Muscle of leg (tissue), 16 donors: ENCODE data around the gene GNGT1. TPM values are rescaled to one million over a fixed set of nuclear protein-coding genes. Genes with fewer than 3 reads are reported as not detected.

Experiments used
- DNase-seq: peaks from one replicate; pipeline ENCODE4 v3.0.0; 2013
- H3K27ac ChIP-seq: one replicate; pipeline ENCODE4 v1.5.1; 2013; ENCODE audit warnings: mild to moderate bottlenecking, low read length, control low read depth
- H3K27me3 ChIP-seq: one replicate; pipeline ENCODE4 v1.6.1; 2013; ENCODE audit warnings: low read length; ENCODE audit not compliant: control insufficient read depth, insufficient read depth
- H3K36me3 ChIP-seq: one replicate; pipeline ENCODE4 v1.6.1; 2013; ENCODE audit warnings: low read length; ENCODE audit not compliant: control insufficient read depth, insufficient read depth
- H3K4me1 ChIP-seq: one replicate; pipeline ENCODE4 v1.6.1; 2013; ENCODE audit warnings: low read length; ENCODE audit not compliant: control insufficient read depth, insufficient read depth
- H3K4me3 ChIP-seq: one replicate; pipeline ENCODE4 v1.5.1; 2013; ENCODE audit warnings: low read length, control low read depth
- H3K9me3 ChIP-seq: replicated peaks from 2 replicates; pipeline ENCODE4 v1.6.1; 2013; ENCODE audit warnings: low read depth, low read length; ENCODE audit not compliant: control insufficient read depth
- WGBS: methylation state at CpG from one replicate; pipeline ENCODE4 v1.1.5; 2013; ENCODE audit warnings: missing lambda C conversion rate; ENCODE audit not compliant: insufficient coverage; 5-methylcytosine and 5-hydroxymethylcytosine counted together
- long read RNA-seq, 11 donors: transcript quantifications; one replicate each; lab custom pipeline, GENCODE V29; 2026
- polyA plus RNA-seq, 8 donors: library from polyadenylated mRNA; unstranded; fragments of 120-200 nt; gene quantifications; one replicate each; pipeline versions ENCODE4 v1.2.1 to v1.2.3, GENCODE V29; 2013; ENCODE audit warnings: inconsistent platforms in 1 of 8, low replicate concordance in 1 of 8; ENCODE audit not compliant: insufficient read length in 8 of 8, insufficient read depth in 1 of 8
- total RNA-seq: library from RNA; stranded (reverse); fragments of 120-200 nt; gene quantifications from one replicate; pipeline ENCODE4 v1.2.4, GENCODE V29; 2013

Gene GNGT1
- not detected for total RNA-seq
- polyA plus RNA-seq, result not detected
- long read RNA-seq, donor 1, result 0 reads
- long read RNA-seq, donor 2, result 0 reads
- long read RNA-seq, donor 3, result 0 reads
- long read RNA-seq, donor 4, result 0 reads
- long read RNA-seq, donor 5, result 0 reads
- long read RNA-seq, donor 6, result 0 reads
- long read RNA-seq, donor 7, result 0 reads
- long read RNA-seq, donor 8, result 0 reads
- long read RNA-seq, donor 9, result 0 reads
- long read RNA-seq, donor 10, result 0 reads
- long read RNA-seq, donor 11, result 0 reads

GRCh38 chr7:93906267-93906666 lies at the start of gene GNGT1:
Gene GNGT1 (plus strand): TSS chr7:93906567. CDS start chr7:93906747, 180 bp downstream.
- no CpG with 5 or more reads among the region's 3 CpGs for WGBS
- Histone ChIP-seq H3K4me3 (no peak within 1 kb of the TSS), H3K36me3 (no peaks in the 10 kb centered on the region), H3K27ac (no peak within 1 kb of the TSS), H3K4me1 (no peaks in the 10 kb centered on the region), H3K9me3 (no peaks in the 10 kb centered on the region), H3K27me3 (no peaks in the 10 kb centered on the region)
- DNase-seq, result no peak

GRCh38 chr7:93858857-93859256 lies 47.5 kb upstream of the GNGT1 start:
- whole genome bisulfite sequencing, result no CpG with 5 or more reads among the region's 2 CpGs
- Histone ChIP-seq H3K9me3 (no peaks in the 10 kb centered on the region), H3K27me3 (no peaks in the 10 kb centered on the region), H3K4me3 (no peak overlapping the region), H3K36me3 (no peaks in the 10 kb centered on the region), H3K4me1 (no peaks in the 10 kb centered on the region), H3K27ac (no peak overlapping the region)
- DNase-seq, result no peak

GRCh38 chr7:93860261-93860660 lies 46.1 kb upstream of the GNGT1 start:
- Histone ChIP-seq H3K27me3 (no peaks in the 10 kb centered on the region), H3K27ac (no peak overlapping the region), H3K4me1 (no peaks in the 10 kb centered on the region), H3K36me3 (no peaks in the 10 kb centered on the region), H3K9me3 (no peaks in the 10 kb centered on the region), H3K4me3 (no peak overlapping the region)
- WGBS, result no CpG with 5 or more reads among the region's 1 CpG
- DNase-seq, result no peak

- no peaks in the 10 kb centered on the region for H3K4me1 ChIP-seq
- H3K4me3 ChIP-seq, result no peak overlapping the region
- H3K9me3 ChIP-seq, result no peaks in the 10 kb centered on the region
- no peaks in the 10 kb centered on the region for H3K27me3 ChIP-seq
- H3K36me3 ChIP-seq, result no peaks in the 10 kb centered on the region
- WGBS, result no CpG with 5 or more reads among the region's 4 CpGs
- no peak overlapping the region for H3K27ac ChIP-seq
- no peak for DNase-seq
These were observed 44.9 kb upstream of the GNGT1 start for GRCh38 chr7:93861325-93861949.

- Histone ChIP-seq H3K36me3 (no peaks in the 10 kb centered on the region), H3K9me3 (no peaks in the 10 kb centered on the region), H3K4me3 (no peak overlapping the region), H3K27ac (no peak overlapping the region), H3K27me3 (no peaks in the 10 kb centered on the region), H3K4me1 (no peaks in the 10 kb centered on the region)
- no peak for DNase-seq
- no CpG with 5 or more reads among the region's 2 CpGs for WGBS
These were observed 43.7 kb upstream of the GNGT1 start for GRCh38 chr7:93862651-93863050.

- DNase-seq, result no peak
- H3K36me3 ChIP-seq, result no peaks in the 10 kb centered on the region
- no peaks in the 10 kb centered on the region for H3K27me3 ChIP-seq
- no CpG with 5 or more reads among the region's 3 CpGs for WGBS
- H3K4me3 ChIP-seq, result no peak overlapping the region
- no peak overlapping the region for H3K27ac ChIP-seq
- no peaks in the 10 kb centered on the region for H3K4me1 ChIP-seq
- H3K9me3 ChIP-seq, result no peaks in the 10 kb centered on the region
These were observed 39.5 kb upstream of the GNGT1 start for GRCh38 chr7:93866886-93867285.

- Histone ChIP-seq H3K9me3 (no peaks in the 10 kb centered on the region), H3K27me3 (no peaks in the 10 kb centered on the region), H3K4me1 (no peaks in the 10 kb centered on the region), H3K36me3 (no peaks in the 10 kb centered on the region), H3K27ac (no peak overlapping the region), H3K4me3 (no peak overlapping the region)
- 20% methylated on average over 1 of the region's 1 CpG for WGBS
- no peak for DNase-seq
These were observed 32.3 kb upstream of the GNGT1 start for GRCh38 chr7:93873998-93874574.

- DNase-seq, result no peak
- no peaks in the 10 kb centered on the region for H3K36me3 ChIP-seq
- no CpG with 5 or more reads among the region's 3 CpGs for WGBS
These were observed 28.6 kb upstream of the GNGT1 start for GRCh38 chr7:93877742-93878141.

GRCh38 chr7:93879356-93879755 lies 27.0 kb upstream of the GNGT1 start:
- H3K4me1 ChIP-seq, result no peaks in the 10 kb centered on the region
- no peak overlapping the region for H3K4me3 ChIP-seq
- DNase-seq, result no peak
- H3K27ac ChIP-seq, result no peak overlapping the region
- H3K9me3 ChIP-seq, result peaks cover 4% of the 10 kb centered on the region
- H3K27me3 ChIP-seq, result no peaks in the 10 kb centered on the region
- no peaks in the 10 kb centered on the region for H3K36me3 ChIP-seq

More at GRCh38 chr7:93877742-93878141, 28.6 kb upstream of the GNGT1 start:
- Histone ChIP-seq H3K4me3 (no peak overlapping the region), H3K4me1 (no peaks in the 10 kb centered on the region), H3K27ac (no peak overlapping the region), H3K9me3 (peaks cover 4% of the 10 kb centered on the region), H3K27me3 (no peaks in the 10 kb centered on the region)

GRCh38 chr7:93882468-93882867 lies 23.9 kb upstream of the GNGT1 start:
- no peaks in the 10 kb centered on the region for H3K4me1 ChIP-seq
- peaks cover 4% of the 10 kb centered on the region for H3K9me3 ChIP-seq
- DNase-seq, result no peak
- no peak overlapping the region for H3K4me3 ChIP-seq
- no peaks in the 10 kb centered on the region for H3K36me3 ChIP-seq
- H3K27me3 ChIP-seq, result no peaks in the 10 kb centered on the region
- no peak overlapping the region for H3K27ac ChIP-seq
